Glomerular endothelial cell (primary cell): ENCODE results near the gene IGSF9B. TPM values are rescaled to one million over a fixed set of nuclear protein-coding genes. Genes with fewer than 3 reads are reported as not detected.

Experiments used
- DNase-seq: peaks from one replicate; pipeline ENCODE4 v3.0.0-alpha.2; 2011; ENCODE audit warnings: low read depth, low spot score; ENCODE audit errors: extremely low read depth
- total RNA-seq: library from RNA; depleted of rRNA; stranded (reverse); fragments of >200 nt; gene quantifications from 2 replicates; pipeline ENCODE4 v1.2.3, GENCODE V29; 2015

IGSF9B gene
- total RNA-seq, 1 donor from 2014 or later, result not detected

- no peak for DNase-seq
Observed at GRCh38 chr11:133985981-133986944, 29.5 kb upstream of the IGSF9B start.

GRCh38 chr11:133984828-133985227 lies 28.1 kb upstream of the IGSF9B start:
- no peak for DNase-seq

GRCh38 chr11:133983660-133984316 lies 27.0 kb upstream of the IGSF9B start:
- DNase-seq, result no peak

GRCh38 chr11:133982876-133983275 lies 26.1 kb upstream of the IGSF9B start:
- DNase-seq, result no peak

- DNase-seq, result no peak
Observed at GRCh38 chr11:133982151-133982550, 25.4 kb upstream of the IGSF9B start.

- no peak for DNase-seq
Observed at GRCh38 chr11:133981156-133981555, 24.4 kb upstream of the IGSF9B start.

- DNase-seq, result no peak
Observed at GRCh38 chr11:133980665-133981064, 23.9 kb upstream of the IGSF9B start.

GRCh38 chr11:133978794-133979193 lies 22.0 kb upstream of the IGSF9B start:
- no peak for DNase-seq

- DNase-seq, result no peak
Observed at GRCh38 chr11:133977067-133977677, 20.4 kb upstream of the IGSF9B start.

- DNase-seq, result no peak
Observed at GRCh38 chr11:133975488-133975849, 18.7 kb upstream of the IGSF9B start.

GRCh38 chr11:133974836-133975487 lies 18.2 kb upstream of the IGSF9B start:
- no peak for DNase-seq

GRCh38 chr11:133971881-133972280 lies 15.1 kb upstream of the IGSF9B start:
- DNase-seq, result no peak

GRCh38 chr11:133969112-133969511 lies 12.3 kb upstream of the IGSF9B start:
- DNase-seq, result no peak

GRCh38 chr11:133968300-133968699 lies 11.5 kb upstream of the IGSF9B start:
- DNase-seq, result no peak

- no peak for DNase-seq
Observed at GRCh38 chr11:133967599-133968238, 11.0 kb upstream of the IGSF9B start.

- DNase-seq, result no peak
Observed at GRCh38 chr11:133966921-133967598, 10.3 kb upstream of the IGSF9B start.

- no peak for DNase-seq
Observed at GRCh38 chr11:133966172-133966651, 9.4 kb upstream of the IGSF9B start.

GRCh38 chr11:133965031-133965601 lies 8.3 kb upstream of the IGSF9B start:
- no peak for DNase-seq

- DNase-seq, result no peak
Observed at GRCh38 chr11:133964356-133964755, 7.6 kb upstream of the IGSF9B start.

GRCh38 chr11:133961890-133962289 lies 5.1 kb upstream of the IGSF9B start:
- DNase-seq, result no peak
